Measurements from ENCODE around the gene TRIM13.
A peak's percentile ranks its signal among the peaks of the same experiment; 100 is the strongest.
"Not testable (repeated sequence)": the region's sequence is repeated elsewhere in the genome, so short reads cannot be mapped to it uniquely, and the experiment has no call there.

The TRIM13 gene

GRCh38 chr13:49977992-49978391 is 18.9 kb upstream of the TRIM13 start:
- H3K9me3 Mint-ChIP-seq, result no peaks in the 10 kb centered on the region
- H3K4me3 Mint-ChIP-seq, result no peak overlapping the region
- H3K27me3 Mint-ChIP-seq (ENCODE audit: low read depth), result no peaks in the 10 kb centered on the region
- peaks cover 9% of the 10 kb centered on the region for H3K36me3 Mint-ChIP-seq (ENCODE audit: low read depth)
- H3K4me1 Mint-ChIP-seq, result peaks cover 4% of the 10 kb centered on the region
- H3K27ac Mint-ChIP-seq, result no peak overlapping the region
- TF ChIP-seq CTCF (IDR thresholded peaks at IDR 0.05; ENCODE audit: unreplicated experiment in 3 of 3), result no peak

DNA sequence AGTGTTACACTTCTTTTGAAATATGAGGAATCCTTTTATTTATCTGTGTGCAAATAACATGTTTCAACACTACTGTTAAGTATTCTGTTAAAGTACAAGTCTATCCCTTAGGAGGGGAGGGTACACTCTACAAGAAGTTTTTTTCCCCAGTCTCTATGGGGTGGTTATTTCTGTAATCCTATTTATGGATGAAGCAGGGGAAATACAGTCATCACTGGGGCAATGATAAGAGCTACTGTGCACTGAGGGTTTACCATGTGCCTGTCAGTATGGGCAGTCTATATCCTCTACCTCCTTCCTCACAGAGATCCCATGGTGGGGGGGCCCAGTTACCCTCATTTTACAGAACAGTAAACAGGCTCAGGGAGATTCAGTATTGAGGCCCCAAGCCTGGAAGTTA is 16.6 kb upstream of the TRIM13 start:
- no peaks in the 10 kb centered on the region for H3K27me3 Mint-ChIP-seq (ENCODE audit: low read depth)

GRCh38 chr13:49985129-49985528 is 11.7 kb upstream of the TRIM13 start:
- Mint-ChIP-seq H3K36me3 (ENCODE audit: low read depth) (peaks cover 29% of the 10 kb centered on the region), H3K4me3 (no peak overlapping the region)
- no peak for TF ChIP-seq CTCF (IDR thresholded peaks at IDR 0.05; ENCODE audit: unreplicated experiment in 3 of 3)

More for the DNA sequence above, 16.6 kb upstream of the TRIM13 start:
- Mint-ChIP-seq H3K36me3 (ENCODE audit: low read depth) (peaks cover 16% of the 10 kb centered on the region), H3K4me3 (no peak overlapping the region), H3K9me3 (no peaks in the 10 kb centered on the region), H3K27ac (no peak overlapping the region), H3K4me1 (peaks cover 7% of the 10 kb centered on the region)
- no peak for TF ChIP-seq CTCF (IDR thresholded peaks at IDR 0.05; ENCODE audit: unreplicated experiment in 3 of 3)

GRCh38 chr13:49986471-49986870 is 10.4 kb upstream of the TRIM13 start:
- no peaks in the 10 kb centered on the region for H3K27me3 Mint-ChIP-seq (ENCODE audit: low read depth)
- no peak overlapping the region for H3K27ac Mint-ChIP-seq
- peaks cover 5% of the 10 kb centered on the region for H3K4me1 Mint-ChIP-seq
- H3K9me3 Mint-ChIP-seq, result no peaks in the 10 kb centered on the region
- H3K36me3 Mint-ChIP-seq (ENCODE audit: low read depth), result peaks cover 30% of the 10 kb centered on the region
- TF ChIP-seq CTCF (IDR thresholded peaks at IDR 0.05; ENCODE audit: unreplicated experiment in 3 of 3), result no peak
- H3K4me3 Mint-ChIP-seq, result no peak overlapping the region

More at GRCh38 chr13:49985129-49985528, 11.7 kb upstream of the TRIM13 start:
- H3K27me3 Mint-ChIP-seq (ENCODE audit: low read depth), result no peaks in the 10 kb centered on the region
- H3K9me3 Mint-ChIP-seq, result no peaks in the 10 kb centered on the region
- H3K4me1 Mint-ChIP-seq, result peaks cover 5% of the 10 kb centered on the region
- H3K27ac Mint-ChIP-seq, result peak overlapping the region in 1 of 3 experiments; percentile 67

DNA sequence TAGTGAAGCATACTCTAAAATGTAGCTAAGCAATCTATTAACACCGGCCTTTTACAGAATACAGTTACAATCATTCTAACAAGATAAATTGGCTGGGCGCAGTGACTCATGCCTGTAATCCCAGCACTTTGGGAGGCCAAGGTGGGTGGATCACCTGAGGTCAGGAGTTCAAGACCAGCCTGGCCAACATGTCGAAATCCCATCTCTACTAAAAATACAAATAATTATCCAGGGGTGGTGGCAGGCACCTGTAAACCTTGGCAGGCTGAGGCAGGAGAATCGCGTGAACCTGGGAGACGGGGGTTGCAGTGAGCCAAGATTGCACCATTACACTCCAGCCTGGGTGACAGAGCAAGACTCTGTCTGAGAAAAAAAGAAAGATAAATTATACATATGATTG is 6.2 kb upstream of the TRIM13 start:
- peaks cover 20% of the 10 kb centered on the region for H3K36me3 Mint-ChIP-seq (ENCODE audit: low read depth)
- H3K27ac Mint-ChIP-seq; H3K9me3 Mint-ChIP-seq; H3K27me3 Mint-ChIP-seq (ENCODE audit: low read depth); H3K4me3 Mint-ChIP-seq; H3K4me1 Mint-ChIP-seq: not testable (repeated sequence)

GRCh38 chr13:49993111-49993510 is 3.7 kb upstream of the TRIM13 start:
- peaks cover 17% of the 10 kb centered on the region for H3K36me3 Mint-ChIP-seq (ENCODE audit: low read depth)
- H3K4me3 Mint-ChIP-seq, result peak overlapping the region in 1 of 3 experiments; percentile 50
- no peak for TF ChIP-seq CTCF (IDR thresholded peaks at IDR 0.05; ENCODE audit: unreplicated experiment in 3 of 3)
- peaks cover 19% of the 10 kb centered on the region for H3K4me1 Mint-ChIP-seq
- no peaks in the 10 kb centered on the region for H3K9me3 Mint-ChIP-seq
- H3K27ac Mint-ChIP-seq, result no peak overlapping the region
- no peaks in the 10 kb centered on the region for H3K27me3 Mint-ChIP-seq (ENCODE audit: low read depth)
